Measurements from ENCODE around the gene GRM7. TPM values are rescaled to one million over a fixed set of nuclear protein-coding genes. Genes with fewer than 3 reads are reported as not detected.

Gene GRM7
- total RNA-seq, 1 experiment from 2014 or later = 0.28 TPM

DNA sequence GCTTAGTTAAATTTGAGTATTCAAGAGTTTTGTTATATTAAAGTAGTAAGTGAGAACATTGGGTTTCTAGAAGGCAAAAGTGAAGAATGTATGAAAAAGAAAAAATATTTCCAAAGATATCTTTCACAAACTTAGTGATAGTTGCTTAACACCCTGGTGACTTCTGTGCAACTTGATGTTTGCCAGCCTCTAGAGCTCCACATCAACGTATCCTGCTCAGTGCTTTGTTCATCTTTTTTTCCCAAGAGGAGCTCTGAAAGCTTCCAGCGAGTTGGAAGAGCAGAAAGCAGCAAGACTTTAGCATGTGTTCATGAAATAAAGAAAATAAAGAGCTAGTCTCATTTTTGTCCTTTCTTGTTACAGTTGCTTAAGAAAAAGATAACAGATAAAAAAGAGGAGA, 225.5 kb downstream of the GRM7 start:
- H3K27me3 ChIP-seq (ENCODE audit: insufficient read depth, low read length) = no peaks in the 10 kb centered on the region
- H3K4me3 Mint-ChIP-seq = no peak overlapping the region
- H3K23me2 ChIP-seq (ENCODE audit: insufficient read length, low read depth, low read length, poor library complexity, severe bottlenecking) = no peaks in the 10 kb centered on the region
- H3K14ac ChIP-seq (ENCODE audit: insufficient read depth, low read length) = no peak overlapping the region
- H2AFZ ChIP-seq (ENCODE audit: low read length) = no peak overlapping the region
- H2BK5ac ChIP-seq (ENCODE audit: insufficient read length, low read length) = no peak overlapping the region
- DNase-seq = no peak
- H3K9me3 Mint-ChIP-seq = no peaks in the 10 kb centered on the region
- no peak overlapping the region for H4K91ac ChIP-seq (ENCODE audit: insufficient read length, low read depth, low read length)
- H4K8ac ChIP-seq (replicated peaks; ENCODE audit: insufficient read length, low read depth, low read length) = no peak overlapping the region
- WGBS (ENCODE audit: extremely low coverage, insufficient read length, low lambda C conversion rate) = no CpG with 5 or more reads among the region's 2 CpGs
- H2BK15ac ChIP-seq (ENCODE audit: low read depth, low read length) = no peak overlapping the region
- H3T11ph ChIP-seq (ENCODE audit: low read length) = no peak overlapping the region
- H3K4me2 ChIP-seq (ENCODE audit: insufficient read depth, insufficient read length, low read length) = no peak overlapping the region
- H2BK120ac ChIP-seq (ENCODE audit: low read depth, low read length, poor library complexity, severe bottlenecking) = no peak overlapping the region
- H3K79me2 ChIP-seq (ENCODE audit: insufficient read depth, low read length) = no peaks in the 10 kb centered on the region
- H2BK20ac ChIP-seq (ENCODE audit: low read depth, low read length, poor library complexity, severe bottlenecking) = no peak overlapping the region
- H4K20me1 ChIP-seq (ENCODE audit: control insufficient read depth, insufficient read depth, insufficient read length) = no peaks in the 10 kb centered on the region
- no peak overlapping the region for H2BK12ac ChIP-seq (ENCODE audit: insufficient read length, low read depth, low read length)
- no peak overlapping the region for H3K4ac ChIP-seq (ENCODE audit: low read depth, low read length)
- H2AK5ac ChIP-seq (ENCODE audit: insufficient read length, low read length) = no peak overlapping the region
- no peaks in the 10 kb centered on the region for H3K9me3 ChIP-seq (ENCODE audit: control insufficient read depth, low read depth, low read length)
- no peak overlapping the region for H3K27ac ChIP-seq (ENCODE audit: insufficient read length, low read depth, low read length)
- H3K27ac Mint-ChIP-seq = no peak overlapping the region
- H3K36me3 Mint-ChIP-seq (ENCODE audit: insufficient read depth in 1 of 3, low read depth in 3 of 3) = no peaks in the 10 kb centered on the region
- no peak overlapping the region for H3K23ac ChIP-seq (ENCODE audit: insufficient read length, low read depth, low read length)
- no peak overlapping the region for H3K18ac ChIP-seq (ENCODE audit: insufficient read length, low read depth, low read length)
- H3K9ac ChIP-seq (ENCODE audit: extremely low read depth, insufficient read length, low read length) = no peak overlapping the region
- TF ChIP-seq, protein P1, sequence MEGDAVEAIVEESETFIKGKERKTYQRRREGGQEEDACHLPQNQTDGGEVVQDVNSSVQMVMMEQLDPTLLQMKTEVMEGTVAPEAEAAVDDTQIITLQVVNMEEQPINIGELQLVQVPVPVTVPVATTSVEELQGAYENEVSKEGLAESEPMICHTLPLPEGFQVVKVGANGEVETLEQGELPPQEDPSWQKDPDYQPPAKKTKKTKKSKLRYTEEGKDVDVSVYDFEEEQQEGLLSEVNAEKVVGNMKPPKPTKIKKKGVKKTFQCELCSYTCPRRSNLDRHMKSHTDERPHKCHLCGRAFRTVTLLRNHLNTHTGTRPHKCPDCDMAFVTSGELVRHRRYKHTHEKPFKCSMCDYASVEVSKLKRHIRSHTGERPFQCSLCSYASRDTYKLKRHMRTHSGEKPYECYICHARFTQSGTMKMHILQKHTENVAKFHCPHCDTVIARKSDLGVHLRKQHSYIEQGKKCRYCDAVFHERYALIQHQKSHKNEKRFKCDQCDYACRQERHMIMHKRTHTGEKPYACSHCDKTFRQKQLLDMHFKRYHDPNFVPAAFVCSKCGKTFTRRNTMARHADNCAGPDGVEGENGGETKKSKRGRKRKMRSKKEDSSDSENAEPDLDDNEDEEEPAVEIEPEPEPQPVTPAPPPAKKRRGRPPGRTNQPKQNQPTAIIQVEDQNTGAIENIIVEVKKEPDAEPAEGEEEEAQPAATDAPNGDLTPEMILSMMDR (conservative IDR thresholded peaks at IDR 0.05) = no peak
- H3K56ac ChIP-seq (ENCODE audit: insufficient read length, low read depth, low read length) = no peak overlapping the region
- H3K4me1 Mint-ChIP-seq = 0 out of 4 replicates have a peak, but pooled peaks cover 0 to 2% of the 10 kb centered on the region in 2 experiments
- no peak overlapping the region for H4K5ac ChIP-seq (ENCODE audit: insufficient read length, low read depth, low read length)
- H3K27me3 Mint-ChIP-seq (ENCODE audit: low read depth) = no peaks in the 10 kb centered on the region
- no peaks in the 10 kb centered on the region for H3K79me1 ChIP-seq (ENCODE audit: insufficient read depth, low read depth, low read length, poor library complexity, severe bottlenecking)
- H3K4me1 ChIP-seq (ENCODE audit: insufficient read depth, low read length) = no peaks in the 10 kb centered on the region
